NCI-H1694 (cell line): ENCODE measurements around the gene AFF4.
"Not testable (repeated sequence)": the region's sequence is repeated elsewhere in the genome, so short reads cannot be mapped to it uniquely, and the experiment has no call there.

ENCODE experiments used
- DNase-seq: peaks from one replicate; lab custom pipeline; 2025; lab: John Stamatoyannopoulos, UW

Gene AFF4

DNA sequence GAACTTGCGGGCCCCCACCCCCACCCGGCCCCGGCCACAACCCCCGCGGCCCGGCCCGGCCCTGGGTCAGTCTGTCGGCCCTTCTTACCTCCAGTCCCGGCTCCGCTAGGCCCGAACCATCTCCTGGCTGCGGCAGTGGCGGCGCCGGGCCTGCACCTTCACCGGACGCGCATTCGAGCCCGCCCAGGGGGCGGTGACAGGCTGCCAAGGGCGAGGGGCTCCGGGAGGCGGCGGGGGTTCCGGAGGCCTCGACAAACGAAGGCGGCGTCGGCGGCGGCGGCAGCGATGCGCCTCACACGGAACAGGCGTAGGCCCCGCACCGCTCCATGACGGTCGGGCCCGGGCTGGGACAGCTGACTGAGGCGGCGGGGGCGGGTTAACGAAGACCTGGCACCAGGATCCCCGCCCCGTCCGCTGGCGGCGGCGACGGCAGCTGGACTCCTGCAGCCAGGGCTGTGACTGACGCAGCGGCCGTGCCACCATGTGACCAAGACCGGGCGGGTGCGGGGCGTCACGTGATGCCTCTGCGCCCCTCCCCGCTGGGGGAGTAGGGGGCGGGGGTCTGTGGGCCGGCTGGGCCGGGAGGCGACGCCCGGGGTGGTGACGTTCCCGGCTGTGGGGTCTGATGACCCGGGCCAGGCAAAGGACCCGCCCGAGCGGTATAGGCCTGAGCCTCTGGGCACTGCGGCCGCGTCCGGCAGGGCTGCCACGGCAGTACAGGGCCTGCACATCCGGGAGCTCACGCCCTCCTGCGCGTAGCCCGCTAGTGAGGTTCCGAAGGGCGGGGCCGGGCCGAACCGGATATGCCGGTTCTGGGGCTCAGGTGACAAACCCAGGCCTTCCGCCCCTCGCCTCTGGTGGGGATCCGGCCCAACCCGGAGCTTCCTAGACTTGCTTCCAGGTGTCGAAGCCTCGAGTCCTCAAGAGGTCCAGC lies at the start of gene AFF4:
Gene AFF4, minus strand, starts transcription at position 464 of the 934 bp plus-strand sequence. CDS start 26,445 bp downstream, outside the sequence.
- DNase-seq: peak; percentile 59

GRCh38 chr5:133008455-133008854 lies 45.0 kb upstream of the AFF4 start:
- DNase-seq: not testable (repeated sequence)

- DNase-seq: no peak
Observed at GRCh38 chr5:133006653-133007052, 43.2 kb upstream of the AFF4 start.

DNA sequence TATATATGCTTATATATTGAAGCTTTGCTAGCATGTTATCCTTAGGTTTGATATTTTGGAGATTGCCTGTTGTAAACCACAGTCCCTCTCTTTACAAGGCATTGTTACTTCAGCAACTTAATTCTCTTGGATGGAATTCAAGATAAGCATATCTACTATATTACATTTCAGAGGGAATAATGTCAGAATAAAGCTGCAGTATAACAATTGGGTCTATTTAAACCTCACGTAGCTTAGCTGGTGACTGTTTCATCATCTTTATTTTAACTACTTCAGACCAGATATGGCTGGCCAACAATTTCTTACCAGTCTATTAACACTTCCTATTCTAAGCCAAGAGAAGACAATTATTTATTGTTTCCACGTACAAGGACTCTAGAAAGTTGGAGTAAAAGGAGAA lies 35.8 kb upstream of the AFF4 start:
- DNase-seq: no peak

- no peak for DNase-seq
Observed at GRCh38 chr5:132998556-132998955, 35.1 kb upstream of the AFF4 start.

- no peak for DNase-seq
Observed at GRCh38 chr5:132996307-132996706, 32.9 kb upstream of the AFF4 start.

- no peak for DNase-seq
Observed at GRCh38 chr5:132987531-132988408, 24.3 kb upstream of the AFF4 start.

GRCh38 chr5:132982971-132983370 lies 19.5 kb upstream of the AFF4 start:
- DNase-seq: not testable (repeated sequence)

DNA sequence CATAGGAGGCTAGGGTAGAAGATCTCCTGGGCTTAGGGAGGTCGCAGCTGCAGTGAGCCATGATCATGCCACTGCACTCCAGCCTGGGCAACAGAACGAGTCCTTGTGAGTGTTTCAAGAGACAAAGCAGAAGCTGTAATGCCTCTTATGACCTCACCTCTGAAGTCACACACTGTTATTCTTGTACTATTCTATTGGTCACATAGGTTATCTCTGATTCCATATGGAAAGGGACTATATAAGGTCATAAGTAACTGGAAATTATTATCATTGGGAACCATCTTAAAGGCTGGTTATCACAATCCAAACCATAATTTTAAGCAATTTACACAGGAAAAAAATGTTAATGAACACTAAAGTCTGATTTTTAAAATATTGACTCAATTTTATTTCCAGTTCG lies 17.9 kb upstream of the AFF4 start:
- no peak for DNase-seq

- DNase-seq: no peak
Observed at GRCh38 chr5:132979976-132980375, 16.5 kb upstream of the AFF4 start.

GRCh38 chr5:132979367-132979940 lies 16.0 kb upstream of the AFF4 start:
- no peak for DNase-seq

- no peak for DNase-seq
Observed at GRCh38 chr5:132976852-132977251, 13.4 kb upstream of the AFF4 start.

GRCh38 chr5:132972436-132972828 lies 9.0 kb upstream of the AFF4 start:
- DNase-seq: not testable (repeated sequence)

- DNase-seq: no peak
Observed at GRCh38 chr5:132971483-132972435, 8.3 kb upstream of the AFF4 start.

DNA sequence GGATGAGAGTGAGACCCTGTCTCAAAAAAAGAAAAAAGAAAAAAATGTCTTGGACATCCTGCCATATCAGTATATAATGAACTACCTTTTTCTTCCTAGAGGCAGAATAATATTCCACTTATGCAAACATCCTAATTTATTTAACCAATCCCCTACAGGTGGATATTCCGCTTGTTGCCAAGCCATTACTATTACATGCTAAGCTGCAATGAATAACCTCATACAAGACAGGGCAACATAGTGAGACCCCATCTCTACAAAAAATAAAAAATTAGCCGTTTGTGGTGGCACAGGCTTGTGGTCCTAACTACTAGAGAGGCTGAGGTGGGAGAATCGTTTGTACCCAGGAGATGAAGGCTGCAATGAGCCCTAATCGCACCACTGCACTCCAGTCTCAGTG lies 1.7 kb upstream of the AFF4 start:
- no peak for DNase-seq

DNA sequence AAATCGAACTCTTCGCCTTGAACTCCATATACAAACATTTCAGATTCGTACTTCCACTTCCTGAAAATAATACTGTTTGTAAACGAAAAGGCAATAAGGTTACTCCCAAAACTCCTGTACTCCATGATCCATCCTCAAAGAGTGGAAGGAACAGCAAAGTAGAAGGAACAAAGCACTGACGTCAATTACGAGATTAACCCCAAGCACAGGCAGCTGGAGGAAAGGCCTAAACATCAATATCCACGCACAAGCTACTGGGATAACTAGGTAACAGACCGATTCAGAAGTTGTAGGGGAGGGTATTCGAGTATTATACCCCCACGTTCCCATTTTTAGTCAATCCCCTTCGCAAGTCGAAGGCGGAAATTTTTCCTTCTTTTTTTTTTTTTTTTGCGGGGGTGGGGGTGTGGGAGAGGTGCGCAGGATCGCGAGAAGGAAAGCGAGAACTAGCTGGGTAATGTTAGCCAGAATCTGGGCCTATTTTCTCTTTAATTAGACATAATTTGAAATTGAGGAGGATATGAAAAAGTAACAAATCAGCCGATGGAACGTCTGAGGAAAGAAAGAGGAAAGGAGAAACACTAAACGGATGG lies 909 bp downstream of the AFF4 start:
- DNase-seq: peak; percentile 7

GRCh38 chr5:132961887-132962286 lies 1.5 kb downstream of the AFF4 start:
- no peak for DNase-seq

- DNase-seq: not testable (repeated sequence)
Observed at GRCh38 chr5:132961123-132961815, 2.2 kb downstream of the AFF4 start.

DNA sequence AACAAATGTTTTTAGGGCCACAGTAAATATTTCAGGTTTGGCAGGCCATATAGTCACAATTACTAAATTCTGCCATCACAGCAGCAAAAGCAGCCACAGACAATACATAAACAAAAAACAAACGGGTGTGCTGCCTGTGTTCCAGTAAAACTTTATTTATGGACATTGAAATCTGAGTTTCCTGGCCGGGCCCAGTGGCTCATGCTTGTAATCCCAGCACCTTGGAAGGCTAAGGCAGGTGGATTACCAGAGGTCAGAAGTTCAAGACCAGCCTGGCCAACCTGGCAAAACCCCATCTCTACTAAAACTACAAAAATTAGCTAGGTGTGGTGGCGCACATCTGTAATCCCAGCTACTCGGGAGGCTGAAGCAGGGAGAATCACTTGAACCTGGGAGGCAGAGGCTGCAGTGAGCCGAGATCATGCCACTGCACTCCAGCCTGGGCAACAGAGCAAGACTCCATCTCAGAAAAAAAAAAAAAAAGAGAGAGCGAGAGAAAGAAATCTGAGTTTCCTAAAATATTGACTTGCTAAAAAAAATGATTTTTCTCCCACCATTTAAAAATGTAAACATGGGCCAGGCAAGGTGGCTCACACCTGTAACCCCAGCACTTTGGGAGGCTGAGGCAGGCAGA lies 7.2 kb downstream of the AFF4 start:
- DNase-seq: not testable (repeated sequence)

DNA sequence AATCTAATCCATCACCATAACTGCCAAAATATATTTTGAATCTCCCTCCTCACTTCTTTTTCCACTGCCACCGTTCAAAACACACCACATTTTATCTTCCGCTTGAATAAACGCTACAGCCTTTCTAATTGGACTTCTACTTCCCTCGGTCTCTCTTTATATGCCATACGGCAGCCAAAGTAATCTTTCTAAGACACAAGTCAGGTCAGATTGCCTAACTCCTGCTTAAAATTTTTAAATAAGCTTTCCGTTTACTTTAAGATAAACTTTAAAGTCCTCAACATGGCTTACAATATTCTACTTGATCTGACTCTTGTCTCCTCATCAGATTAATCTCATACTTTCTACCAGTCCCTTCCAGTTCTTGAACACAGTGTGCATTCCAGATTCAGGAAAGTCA lies 9.7 kb downstream of the AFF4 start:
- no peak for DNase-seq
